Cardiac fibroblast (primary cell): ENCODE data around the gene TNS3.
"Not testable (repeated sequence)": the region's sequence is repeated elsewhere in the genome, so short reads cannot be mapped to it uniquely, and the experiment has no call there.

Experiments
- DNase-seq, 2 donors: peaks; one replicate each; pipeline versions ENCODE4 v3.0.0 to v3.0.0-alpha.2; 2010; ENCODE audit warnings: low read depth in 2 of 2
- H3K4me3 ChIP-seq, 2 donors: replicated peaks in 1 of 2; 1 replicate in 1 of 2; 2 replicates in 1 of 2; pipeline ENCODE4 v1.5.1; 2011; ENCODE audit warnings: low read depth in 2 of 2, low read length in 2 of 2, mild to moderate bottlenecking in 2 of 2, moderate library complexity in 1 of 2
- CTCF ChIP-seq: IDR thresholded peaks from one replicate; pipeline ENCODE4 v1.5.1; 2011; ENCODE audit warnings: low read depth, mild to moderate bottlenecking, low read length, inconsistent platforms

The TNS3 gene

GRCh38 chr7:47543056-47543455, 38.9 kb downstream of the TNS3 start:
- H3K4me3 ChIP-seq: no peak overlapping the region
- TF ChIP-seq CTCF: no peak
- DNase-seq: no peak

- no peak overlapping the region for H3K4me3 ChIP-seq
- DNase-seq: no peak
- TF ChIP-seq CTCF: no peak
Observed at GRCh38 chr7:47542051-47542450, 39.9 kb downstream of the TNS3 start.

GRCh38 chr7:47541485-47541884, 40.4 kb downstream of the TNS3 start:
- not testable (repeated sequence) for DNase-seq, H3K4me3 ChIP-seq

- TF ChIP-seq CTCF: no peak
- peak in 1 of 2 donors; percentile 60 for DNase-seq
- H3K4me3 ChIP-seq: peak overlapping the region in 1 of 2 donors; percentile 24
Observed at GRCh38 chr7:47540387-47541350, 41.2 kb downstream of the TNS3 start.

- no peak for DNase-seq
- no peak for TF ChIP-seq CTCF
- H3K4me3 ChIP-seq: no peak overlapping the region
Observed at GRCh38 chr7:47540053-47540386, 41.9 kb downstream of the TNS3 start.

- TF ChIP-seq CTCF: no peak
- H3K4me3 ChIP-seq: no peak overlapping the region
- DNase-seq: peak in 1 of 2 donors; percentile 49
Observed at GRCh38 chr7:47539398-47540052, 42.4 kb downstream of the TNS3 start.

- no peak for DNase-seq
- H3K4me3 ChIP-seq: no peak overlapping the region
- TF ChIP-seq CTCF: no peak
Observed at GRCh38 chr7:47538846-47539311, 43.0 kb downstream of the TNS3 start.
